ENCODE data around the gene ZBTB20.

GRCh38 chr3:114383875-114384557, 763.1 kb downstream of the ZBTB20 start:
- TF ChIP-seq CTCF (conservative IDR thresholded peaks at IDR 0.05) (peak; percentile 93), EZH2 (IDR thresholded peaks at IDR 0.05; ENCODE audit: low read depth) (no peak)

Measured in PC-9 (cell line).